H9 (cell line): Measurements from ENCODE around the gene FASTKD3. TPM values are rescaled to one million over a fixed set of nuclear protein-coding genes. Genes with fewer than 3 reads are reported as not detected.

Experiments
- DNase-seq: peaks from one replicate; pipeline ENCODE4 v3.0.0-alpha.2; 2017
- H2AFZ ChIP-seq: one replicate; pipeline ENCODE4 v1.6.1; 2013; ENCODE audit warnings: mild to moderate bottlenecking, low read length, control low read depth, moderate library complexity
- H2AK5ac ChIP-seq: 2 replicates; pipeline ENCODE4 v1.6.1; 2013; ENCODE audit warnings: low read length, control low read depth, mixed read lengths; ENCODE audit not compliant: insufficient read length
- H2BK120ac ChIP-seq: one replicate; pipeline ENCODE4 v1.6.1; 2013; ENCODE audit warnings: low read depth, mild to moderate bottlenecking, low read length, control low read depth, inconsistent platforms; ENCODE audit not compliant: poor library complexity, severe bottlenecking
- H2BK12ac ChIP-seq: 2 replicates; pipeline ENCODE4 v1.6.1; 2013; ENCODE audit warnings: low read length, control low read depth, mixed read lengths, low read depth; ENCODE audit not compliant: insufficient read length
- H2BK15ac ChIP-seq: 2 replicates; pipeline ENCODE4 v1.6.1; 2013; ENCODE audit warnings: low read depth, low read length, control low read depth
- H2BK20ac ChIP-seq: one replicate; pipeline ENCODE4 v1.6.1; 2013; ENCODE audit warnings: low read depth, mild to moderate bottlenecking, low read length, control low read depth, inconsistent platforms; ENCODE audit not compliant: poor library complexity, severe bottlenecking
- H2BK5ac ChIP-seq: 2 replicates; pipeline ENCODE4 v1.6.1; 2013; ENCODE audit warnings: low read length, control low read depth, mixed read lengths; ENCODE audit not compliant: insufficient read length
- H3K14ac ChIP-seq: 2 replicates; pipeline ENCODE4 v1.6.1; 2013; ENCODE audit warnings: low read length, control low read depth; ENCODE audit not compliant: insufficient read depth
- H3K18ac ChIP-seq: 2 replicates; pipeline ENCODE4 v1.6.1; 2013; ENCODE audit warnings: low read depth, mild to moderate bottlenecking, mixed read lengths, low read length, control low read depth; ENCODE audit not compliant: insufficient read length
- H3K23ac ChIP-seq: 2 replicates; pipeline ENCODE4 v1.6.1; 2013; ENCODE audit warnings: low read length, control low read depth, mixed read lengths, low read depth; ENCODE audit not compliant: insufficient read length
- H3K23me2 ChIP-seq: 2 replicates; pipeline ENCODE4 v1.6.1; 2013; ENCODE audit warnings: low read depth, mild to moderate bottlenecking, mixed read lengths, low read length, control low read depth; ENCODE audit not compliant: insufficient read length, poor library complexity, severe bottlenecking
- H3K27ac ChIP-seq: 2 replicates; pipeline ENCODE4 v1.5.1; 2013; ENCODE audit warnings: low read length, control low read depth, mixed read lengths, low read depth; ENCODE audit not compliant: insufficient read length
- H3K27me3 ChIP-seq: 2 replicates; pipeline ENCODE4 v1.6.1; 2013; ENCODE audit warnings: low read length, control low read depth, inconsistent platforms; ENCODE audit not compliant: insufficient read depth
- H3K4ac ChIP-seq: 2 replicates; pipeline ENCODE4 v1.6.1; 2013; ENCODE audit warnings: low read depth, mild to moderate bottlenecking, control low read depth, inconsistent platforms, low read length, moderate library complexity
- H3K4me1 ChIP-seq: 2 replicates; pipeline ENCODE4 v1.6.1; 2013; ENCODE audit warnings: low read length, control low read depth, inconsistent platforms; ENCODE audit not compliant: insufficient read depth
- H3K4me2 ChIP-seq: 2 replicates; pipeline ENCODE4 v1.6.1; 2013; ENCODE audit warnings: low read length, control low read depth, mixed read lengths; ENCODE audit not compliant: insufficient read length, insufficient read depth
- H3K56ac ChIP-seq: 2 replicates; pipeline ENCODE4 v1.6.1; 2013; ENCODE audit warnings: low read depth, mild to moderate bottlenecking, mixed read lengths, low read length, control low read depth; ENCODE audit not compliant: insufficient read length
- H3K79me1 ChIP-seq: 2 replicates; pipeline ENCODE4 v1.6.1; 2013; ENCODE audit warnings: low read depth, mild to moderate bottlenecking, moderate library complexity, low read length, control low read depth, inconsistent platforms; ENCODE audit not compliant: insufficient read depth, poor library complexity, severe bottlenecking
- H3K79me2 ChIP-seq: 2 replicates; pipeline ENCODE4 v1.6.1; 2013; ENCODE audit warnings: low read length, control low read depth, inconsistent platforms; ENCODE audit not compliant: insufficient read depth
- H3K9ac ChIP-seq: 2 replicates; pipeline ENCODE4 v1.6.1; 2013; ENCODE audit warnings: low read length, control low read depth, mixed read lengths; ENCODE audit not compliant: insufficient read length; ENCODE audit errors: extremely low read depth
- H3K9me3 ChIP-seq: one replicate; pipeline ENCODE4 v1.6.1; 2013; ENCODE audit warnings: low read depth, low read length, inconsistent platforms; ENCODE audit not compliant: control insufficient read depth
- H3T11ph ChIP-seq: one replicate; pipeline ENCODE4 v1.6.1; 2013; ENCODE audit warnings: mild to moderate bottlenecking, low read length, control low read depth, inconsistent platforms
- H4K20me1 ChIP-seq: one replicate; pipeline ENCODE4 v1.6.1; 2013; ENCODE audit not compliant: control insufficient read depth, insufficient read length, insufficient read depth
- H4K5ac ChIP-seq: 2 replicates; pipeline ENCODE4 v1.6.1; 2013; ENCODE audit warnings: low read depth, mild to moderate bottlenecking, mixed read lengths, low read length, control low read depth; ENCODE audit not compliant: insufficient read length
- H4K8ac ChIP-seq: replicated peaks from 2 replicates; pipeline ENCODE4 v1.6.1; 2013; ENCODE audit warnings: low read length, control low read depth, mixed read lengths, low read depth; ENCODE audit not compliant: insufficient read length
- H4K91ac ChIP-seq: 2 replicates; pipeline ENCODE4 v1.6.1; 2013; ENCODE audit warnings: low read depth, mild to moderate bottlenecking, moderate library complexity, mixed read lengths, low read length, control low read depth; ENCODE audit not compliant: insufficient read length
- H3K27ac Mint-ChIP-seq, 3 experiments: 2 replicates in 2 of 3; 3 replicates in 1 of 3; pipeline ENCODE4 v1.8.0; 2020 to 2021; ENCODE audit warnings: mixed read lengths in 3 of 3, mild to moderate bottlenecking in 1 of 3, moderate library complexity in 1 of 3
- H3K27me3 Mint-ChIP-seq: 2 replicates; pipeline ENCODE4 v1.8.0; 2021; ENCODE audit warnings: low read depth, mild to moderate bottlenecking, moderate library complexity, mixed read lengths
- H3K36me3 Mint-ChIP-seq, 3 experiments: 2 replicates in 2 of 3; 3 replicates in 1 of 3; pipeline ENCODE4 v1.8.0; 2020 to 2021; ENCODE audit warnings: low read depth in 3 of 3, mixed read lengths in 3 of 3; ENCODE audit not compliant: insufficient read depth in 1 of 3
- H3K4me1 Mint-ChIP-seq, 2 experiments: 2 replicates each; pipeline ENCODE4 v1.8.0; 2020; ENCODE audit warnings: mixed read lengths in 2 of 2
- H3K4me3 Mint-ChIP-seq, 2 experiments: 2 replicates in 1 of 2; 3 replicates in 1 of 2; pipeline ENCODE4 v1.8.0; 2020 to 2021; ENCODE audit warnings: mild to moderate bottlenecking in 2 of 2, mixed read lengths in 2 of 2, moderate library complexity in 1 of 2
- H3K9me3 Mint-ChIP-seq, 2 experiments: 2 replicates in 1 of 2; 3 replicates in 1 of 2; pipeline ENCODE4 v1.8.0; 2020; ENCODE audit warnings: mild to moderate bottlenecking in 2 of 2, mixed read lengths in 2 of 2, moderate library complexity in 1 of 2
- WGBS: extraction: QIAGEN DNeasy Blood & Tissue Kit; methylation state at CpG from one replicate; pipeline ENCODE4 v1.1.7; 2013; ENCODE audit warnings: missing lambda C conversion rate, low lambda C conversion rate, mixed read lengths; ENCODE audit not compliant: insufficient read length; ENCODE audit errors: extremely low coverage; 5-methylcytosine and 5-hydroxymethylcytosine counted together
- total RNA-seq: library from RNA; stranded (reverse); gene quantifications from 2 replicates; pipeline ENCODE4 v1.2.1, GENCODE V29; 2021
- TF ChIP-seq, protein P1 (sequence below): fragments of 200-600 bp; sonication (generic); conservative IDR thresholded peaks from 3 replicates; pipeline ENCODE4 v1.8.0; 2021; ENCODE audit warnings: antibody characterized with exemption, mild to moderate bottlenecking

The FASTKD3 gene
- total RNA-seq, 1 experiment from 2014 or later = 15.0 TPM

DNA sequence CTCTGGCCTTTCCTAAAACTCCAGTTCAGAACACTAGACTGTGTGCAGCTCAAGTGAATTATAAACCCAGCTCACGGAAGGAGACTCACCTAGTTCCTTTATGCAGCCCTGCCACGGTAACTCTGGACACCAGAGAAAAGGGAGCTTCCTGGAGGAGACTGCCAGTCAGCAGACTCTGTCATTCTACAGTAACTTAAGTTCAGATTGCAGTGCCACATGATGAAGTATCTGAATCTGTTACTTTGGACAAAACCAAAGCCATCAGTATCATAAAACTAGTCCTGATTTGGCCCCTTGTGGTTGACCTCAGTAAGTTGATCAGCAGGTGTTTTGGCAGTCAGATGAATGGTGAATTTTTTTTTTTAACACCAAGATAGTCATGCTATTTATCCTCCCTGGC, 2.8 kb upstream of the FASTKD3 start:
- no peak overlapping the region for H3K27ac ChIP-seq
- Mint-ChIP-seq H3K27ac (no peak overlapping the region), H3K36me3 (peaks cover 14 to 52% (median 40%) of the 10 kb centered on the region in 3 experiments), H3K9me3 (no peaks in the 10 kb centered on the region), H3K4me3 (no peak overlapping the region), H3K27me3 (no peaks in the 10 kb centered on the region), H3K4me1 (peaks cover 18 to 19% of the 10 kb centered on the region in 2 experiments)
- no peak overlapping the region for H2BK5ac ChIP-seq
- no peak overlapping the region for H2BK120ac ChIP-seq
- H4K5ac ChIP-seq = no peak overlapping the region
- H3K9me3 ChIP-seq = no peaks in the 10 kb centered on the region
- TF ChIP-seq, protein P1, sequence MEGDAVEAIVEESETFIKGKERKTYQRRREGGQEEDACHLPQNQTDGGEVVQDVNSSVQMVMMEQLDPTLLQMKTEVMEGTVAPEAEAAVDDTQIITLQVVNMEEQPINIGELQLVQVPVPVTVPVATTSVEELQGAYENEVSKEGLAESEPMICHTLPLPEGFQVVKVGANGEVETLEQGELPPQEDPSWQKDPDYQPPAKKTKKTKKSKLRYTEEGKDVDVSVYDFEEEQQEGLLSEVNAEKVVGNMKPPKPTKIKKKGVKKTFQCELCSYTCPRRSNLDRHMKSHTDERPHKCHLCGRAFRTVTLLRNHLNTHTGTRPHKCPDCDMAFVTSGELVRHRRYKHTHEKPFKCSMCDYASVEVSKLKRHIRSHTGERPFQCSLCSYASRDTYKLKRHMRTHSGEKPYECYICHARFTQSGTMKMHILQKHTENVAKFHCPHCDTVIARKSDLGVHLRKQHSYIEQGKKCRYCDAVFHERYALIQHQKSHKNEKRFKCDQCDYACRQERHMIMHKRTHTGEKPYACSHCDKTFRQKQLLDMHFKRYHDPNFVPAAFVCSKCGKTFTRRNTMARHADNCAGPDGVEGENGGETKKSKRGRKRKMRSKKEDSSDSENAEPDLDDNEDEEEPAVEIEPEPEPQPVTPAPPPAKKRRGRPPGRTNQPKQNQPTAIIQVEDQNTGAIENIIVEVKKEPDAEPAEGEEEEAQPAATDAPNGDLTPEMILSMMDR = no peak
- WGBS = no CpG with 5 or more reads among the region's 2 CpGs
- H3K23ac ChIP-seq = no peak overlapping the region
- peaks cover 22% of the 10 kb centered on the region for H3K79me2 ChIP-seq
- peaks cover 4% of the 10 kb centered on the region for H3K79me1 ChIP-seq
- H3K4me1 ChIP-seq = no peaks in the 10 kb centered on the region
- H3T11ph ChIP-seq = no peak overlapping the region
- H2AK5ac ChIP-seq = no peak overlapping the region
- no peak overlapping the region for H4K91ac ChIP-seq
- no peak overlapping the region for H3K14ac ChIP-seq
- no peak overlapping the region for H4K8ac ChIP-seq
- no peak overlapping the region for H3K9ac ChIP-seq
- H3K56ac ChIP-seq = no peak overlapping the region
- H2BK20ac ChIP-seq = no peak overlapping the region
- H3K4me2 ChIP-seq = no peak overlapping the region
- H3K23me2 ChIP-seq = peaks cover 4% of the 10 kb centered on the region
- H2BK12ac ChIP-seq = no peak overlapping the region
- no peak for DNase-seq
- no peaks in the 10 kb centered on the region for H3K27me3 ChIP-seq
- no peak overlapping the region for H2BK15ac ChIP-seq
- no peak overlapping the region for H2AFZ ChIP-seq
- H4K20me1 ChIP-seq = no peaks in the 10 kb centered on the region
- H3K18ac ChIP-seq = no peak overlapping the region
- H3K4ac ChIP-seq = no peak overlapping the region
